ENCODE measurements around the gene IL1R2.

The IL1R2 gene

DNA sequence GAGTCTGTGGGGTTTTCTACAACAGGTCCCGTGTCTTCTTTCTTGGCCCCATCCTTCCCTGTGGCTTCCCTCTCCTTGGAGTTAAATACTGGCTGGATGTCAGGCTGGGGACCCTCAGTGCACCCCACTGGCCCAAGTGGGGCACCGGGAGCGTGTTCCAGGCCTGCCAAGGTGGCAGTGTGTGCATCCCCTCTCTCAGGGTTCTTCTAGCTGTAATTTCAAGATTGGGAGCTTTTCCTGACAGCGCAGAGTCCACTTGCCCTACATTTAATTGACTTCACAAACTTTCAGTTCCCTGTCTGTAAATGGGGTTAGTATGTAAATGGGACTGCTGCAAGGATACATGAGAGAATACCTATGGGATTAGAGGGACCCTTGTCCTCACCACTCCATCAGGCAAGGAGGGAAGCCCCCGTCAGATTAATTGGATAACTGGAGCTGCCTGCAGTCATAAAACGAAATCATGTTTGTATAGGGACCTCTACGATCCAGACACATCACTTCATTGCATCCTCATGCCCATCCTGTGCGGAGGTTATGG lies 66.6 kb downstream of the IL1R2 start:
- H3K36me3 ChIP-seq (ENCODE audit: control insufficient read depth in 5 of 5, insufficient read depth in 5 of 5, low read length in 5 of 5) = no peaks in the 10 kb centered on the region
- no peaks in the 10 kb centered on the region for H3K9me3 ChIP-seq (ENCODE audit: control insufficient read depth in 5 of 5, low read length in 5 of 5)
- H3K4me3 ChIP-seq (ENCODE audit: low read depth in 1 of 5, low read length in 5 of 5) = no peak overlapping the region
- H3K9ac ChIP-seq (ENCODE audit: low read length in 5 of 5) = no peak overlapping the region
- no peaks in the 10 kb centered on the region for H3K27me3 ChIP-seq (ENCODE audit: control insufficient read depth in 5 of 5, insufficient read depth in 4 of 5, low read length in 5 of 5)
- H3K4me1 ChIP-seq (ENCODE audit: control insufficient read depth in 5 of 5, insufficient read depth in 5 of 5, low read length in 5 of 5) = peaks cover 11 to 59% (median 50%) of the 10 kb centered on the region in 5 donors
- no peak overlapping the region for H3K27ac ChIP-seq (ENCODE audit: low read depth, low read length)

DNA sequence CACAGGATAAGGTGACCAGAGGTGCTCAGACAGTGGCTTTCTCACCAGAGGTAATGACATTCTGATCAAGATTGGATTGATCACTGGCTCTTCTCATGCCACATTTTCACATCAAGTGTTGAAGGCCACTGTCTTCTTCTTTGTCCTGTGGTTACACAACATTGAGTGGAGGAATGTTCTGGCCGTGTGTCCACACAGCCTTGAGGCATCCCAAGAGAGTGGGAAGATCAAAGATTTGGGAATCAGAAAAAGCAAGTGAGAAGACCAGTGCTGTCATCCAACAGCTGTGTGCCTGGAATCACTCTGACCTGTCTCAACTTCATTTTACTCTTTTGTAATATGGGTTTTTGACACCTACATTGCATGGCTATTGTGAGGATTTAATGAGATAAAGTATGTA lies 67.4 kb downstream of the IL1R2 start:
- Histone ChIP-seq H3K9ac (ENCODE audit: low read length in 5 of 5) (no peak overlapping the region), H3K4me1 (ENCODE audit: control insufficient read depth in 5 of 5, insufficient read depth in 5 of 5, low read length in 5 of 5) (peaks cover 13 to 63% (median 57%) of the 10 kb centered on the region in 5 donors), H3K27me3 (ENCODE audit: control insufficient read depth in 5 of 5, insufficient read depth in 4 of 5, low read length in 5 of 5) (no peaks in the 10 kb centered on the region), H3K4me3 (ENCODE audit: low read depth in 1 of 5, low read length in 5 of 5) (no peak overlapping the region), H3K9me3 (ENCODE audit: control insufficient read depth in 5 of 5, low read length in 5 of 5) (no peaks in the 10 kb centered on the region), H3K27ac (ENCODE audit: low read depth, low read length) (peak overlapping the region; percentile 17), H3K36me3 (ENCODE audit: control insufficient read depth in 5 of 5, insufficient read depth in 5 of 5, low read length in 5 of 5) (no peaks in the 10 kb centered on the region)

DNA sequence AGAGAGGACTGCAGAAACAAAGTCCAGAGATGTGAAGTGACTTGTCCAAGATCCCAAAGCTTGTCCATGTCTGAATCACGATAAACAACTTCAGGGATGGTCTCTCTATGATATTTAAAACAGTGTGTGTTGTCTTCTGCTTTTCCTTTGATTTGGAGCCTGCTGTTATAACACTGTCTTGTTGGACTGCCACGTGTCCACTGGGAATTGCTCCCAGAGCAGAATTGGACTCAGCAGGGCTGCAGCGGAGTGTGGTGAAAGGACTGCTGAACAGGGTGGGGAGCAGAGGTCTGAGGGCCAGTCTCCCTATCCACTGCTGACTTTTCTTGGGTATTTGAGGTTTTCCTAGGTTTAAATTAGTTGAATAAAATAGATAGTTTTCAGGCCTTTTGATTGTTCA lies 68.3 kb downstream of the IL1R2 start:
- Histone ChIP-seq H3K27me3 (ENCODE audit: control insufficient read depth in 5 of 5, insufficient read depth in 4 of 5, low read length in 5 of 5) (no peaks in the 10 kb centered on the region), H3K9me3 (ENCODE audit: control insufficient read depth in 5 of 5, low read length in 5 of 5) (no peaks in the 10 kb centered on the region), H3K4me1 (ENCODE audit: control insufficient read depth in 5 of 5, insufficient read depth in 5 of 5, low read length in 5 of 5) (peaks cover 18 to 71% (median 66%) of the 10 kb centered on the region in 5 donors), H3K4me3 (ENCODE audit: low read depth in 1 of 5, low read length in 5 of 5) (no peak overlapping the region), H3K9ac (ENCODE audit: low read length in 5 of 5) (no peak overlapping the region), H3K27ac (ENCODE audit: low read depth, low read length) (no peak overlapping the region), H3K36me3 (ENCODE audit: control insufficient read depth in 5 of 5, insufficient read depth in 5 of 5, low read length in 5 of 5) (no peaks in the 10 kb centered on the region)

DNA sequence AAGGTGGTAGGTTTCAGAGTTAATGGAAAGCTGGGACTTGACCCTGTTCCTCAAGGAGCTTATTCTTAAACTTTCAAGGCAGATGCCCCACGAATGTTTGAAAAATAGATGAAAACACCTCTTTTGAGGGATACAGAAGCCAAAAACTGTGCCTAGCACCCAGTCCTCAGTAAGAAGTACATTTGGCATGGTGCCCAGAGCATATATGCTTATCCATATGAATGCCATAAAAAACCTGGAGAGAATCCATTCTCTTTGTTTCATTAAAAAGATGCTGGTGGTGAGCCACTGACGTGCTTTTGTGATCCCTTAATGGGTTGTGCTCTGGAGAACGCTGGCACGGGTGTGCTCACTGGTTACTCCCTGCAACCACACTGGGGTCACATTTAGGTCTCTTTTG lies 69.0 kb downstream of the IL1R2 start:
- Histone ChIP-seq H3K4me3 (ENCODE audit: low read depth in 1 of 5, low read length in 5 of 5) (no peak overlapping the region), H3K9ac (ENCODE audit: low read length in 5 of 5) (no peak overlapping the region), H3K27ac (ENCODE audit: low read depth, low read length) (no peak overlapping the region), H3K27me3 (ENCODE audit: control insufficient read depth in 5 of 5, insufficient read depth in 4 of 5, low read length in 5 of 5) (no peaks in the 10 kb centered on the region), H3K9me3 (ENCODE audit: control insufficient read depth in 5 of 5, low read length in 5 of 5) (no peaks in the 10 kb centered on the region), H3K36me3 (ENCODE audit: control insufficient read depth in 5 of 5, insufficient read depth in 5 of 5, low read length in 5 of 5) (no peaks in the 10 kb centered on the region), H3K4me1 (ENCODE audit: control insufficient read depth in 5 of 5, insufficient read depth in 5 of 5, low read length in 5 of 5) (peaks cover 18 to 74% (median 68%) of the 10 kb centered on the region in 5 donors)

DNA sequence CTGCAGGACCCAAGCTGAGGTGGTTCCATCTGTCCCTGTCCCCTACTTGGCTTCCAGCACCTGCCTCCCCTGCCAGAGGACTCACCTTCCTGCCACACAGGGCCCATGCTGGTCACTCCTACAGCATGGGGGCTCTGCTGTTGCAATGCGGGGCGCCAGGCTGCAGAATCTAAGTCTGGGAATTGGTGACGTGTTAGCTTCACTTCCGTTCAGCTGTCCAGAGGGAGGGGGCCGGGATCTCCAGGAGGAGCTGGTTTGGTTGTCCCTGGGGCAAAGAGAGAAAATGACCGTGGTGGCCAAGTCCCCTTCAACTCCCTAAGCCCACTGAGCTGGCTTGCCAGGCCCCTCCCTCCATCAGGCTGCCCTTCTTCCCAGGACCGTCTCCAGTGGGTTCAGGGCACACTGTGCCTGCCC lies 69.5 kb downstream of the IL1R2 start:
- Histone ChIP-seq H3K4me1 (ENCODE audit: control insufficient read depth in 5 of 5, insufficient read depth in 5 of 5, low read length in 5 of 5) (peaks cover 18 to 79% (median 66%) of the 10 kb centered on the region in 5 donors), H3K4me3 (ENCODE audit: low read depth in 1 of 5, low read length in 5 of 5) (no peak overlapping the region), H3K9ac (ENCODE audit: low read length in 5 of 5) (peak overlapping the region in 2 of 5 donors; percentile 16 to 20), H3K27me3 (ENCODE audit: control insufficient read depth in 5 of 5, insufficient read depth in 4 of 5, low read length in 5 of 5) (no peaks in the 10 kb centered on the region), H3K9me3 (ENCODE audit: control insufficient read depth in 5 of 5, low read length in 5 of 5) (no peaks in the 10 kb centered on the region), H3K36me3 (ENCODE audit: control insufficient read depth in 5 of 5, insufficient read depth in 5 of 5, low read length in 5 of 5) (no peaks in the 10 kb centered on the region), H3K27ac (ENCODE audit: low read depth, low read length) (no peak overlapping the region)

DNA sequence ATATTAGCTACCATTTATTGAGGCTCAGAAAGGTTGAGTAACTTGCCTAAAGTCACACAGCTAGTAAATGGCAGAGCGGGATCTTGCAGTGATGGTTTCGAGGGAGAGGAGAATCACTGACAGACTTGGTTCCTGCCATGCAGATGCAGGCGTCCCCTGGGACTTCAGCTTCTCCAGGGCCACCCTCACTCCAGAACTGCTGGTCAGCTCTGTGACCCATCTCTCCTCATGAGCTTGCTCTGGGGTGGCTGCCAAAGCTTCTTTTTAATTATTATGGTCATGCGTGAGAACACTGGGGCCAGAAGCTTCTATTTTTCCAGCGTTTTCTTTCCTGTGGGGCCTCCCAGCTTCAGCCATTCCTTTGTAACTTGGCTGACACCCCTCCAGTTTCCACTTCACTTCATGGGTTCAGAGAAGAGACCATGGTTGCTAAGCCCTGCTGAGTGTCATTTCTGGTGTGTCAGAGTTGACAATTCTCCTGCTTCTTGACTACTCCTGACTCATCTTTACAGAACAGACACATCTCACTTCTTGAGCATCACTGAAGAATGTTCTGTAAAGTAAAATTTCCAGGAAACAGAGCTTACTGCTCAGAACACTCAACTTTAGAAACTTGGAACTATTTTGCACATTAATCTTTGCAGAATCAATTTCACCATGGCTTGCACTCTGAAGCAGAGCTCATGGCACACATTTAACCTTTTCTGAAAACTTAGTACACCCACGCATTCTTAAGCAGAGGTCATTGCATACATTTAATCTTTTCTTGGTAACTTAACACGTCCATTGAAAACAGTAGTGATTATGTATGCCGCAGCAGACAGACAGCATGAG lies 70.4 kb downstream of the IL1R2 start:
- peak overlapping the region in 2 of 5 donors; percentile 49 to 86 for H3K9ac ChIP-seq (ENCODE audit: low read length in 5 of 5)
- H3K4me1 ChIP-seq (ENCODE audit: control insufficient read depth in 5 of 5, insufficient read depth in 5 of 5, low read length in 5 of 5) = peaks cover 18 to 79% (median 66%) of the 10 kb centered on the region in 5 donors
- no peak overlapping the region for H3K4me3 ChIP-seq (ENCODE audit: low read depth in 1 of 5, low read length in 5 of 5)
- peak overlapping the region; percentile 100 for H3K27ac ChIP-seq (ENCODE audit: low read depth, low read length)
- H3K9me3 ChIP-seq (ENCODE audit: control insufficient read depth in 5 of 5, low read length in 5 of 5) = no peaks in the 10 kb centered on the region
- no peaks in the 10 kb centered on the region for H3K36me3 ChIP-seq (ENCODE audit: control insufficient read depth in 5 of 5, insufficient read depth in 5 of 5, low read length in 5 of 5)
- H3K27me3 ChIP-seq (ENCODE audit: control insufficient read depth in 5 of 5, insufficient read depth in 4 of 5, low read length in 5 of 5) = no peaks in the 10 kb centered on the region

DNA sequence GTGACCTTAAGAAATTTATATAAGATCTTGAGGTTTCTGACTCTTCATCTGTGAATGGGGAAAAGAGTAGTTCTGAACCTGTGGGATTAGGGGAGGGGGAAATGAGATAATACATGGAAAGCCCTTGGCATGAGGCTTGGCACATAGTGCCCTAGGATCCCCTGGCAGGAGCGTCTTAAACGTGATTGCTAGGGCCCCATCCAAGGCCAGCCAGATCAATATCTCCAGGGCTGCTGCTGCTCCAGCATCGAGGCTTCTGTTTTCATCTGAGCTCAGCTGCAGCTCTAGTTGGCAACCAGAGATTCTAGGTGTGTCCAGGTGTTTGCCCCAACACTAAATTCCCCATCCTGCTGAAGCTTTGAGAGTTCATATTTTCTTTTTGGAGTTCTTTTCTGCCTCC lies 71.0 kb downstream of the IL1R2 start:
- Histone ChIP-seq H3K27me3 (ENCODE audit: control insufficient read depth in 5 of 5, insufficient read depth in 4 of 5, low read length in 5 of 5) (no peaks in the 10 kb centered on the region), H3K9ac (ENCODE audit: low read length in 5 of 5) (peak overlapping the region in 3 of 5 donors; percentile 12 to 86 (median 49)), H3K27ac (ENCODE audit: low read depth, low read length) (peak overlapping the region; percentile 100), H3K36me3 (ENCODE audit: control insufficient read depth in 5 of 5, insufficient read depth in 5 of 5, low read length in 5 of 5) (no peaks in the 10 kb centered on the region), H3K4me1 (ENCODE audit: control insufficient read depth in 5 of 5, insufficient read depth in 5 of 5, low read length in 5 of 5) (peaks cover 18 to 79% (median 66%) of the 10 kb centered on the region in 5 donors), H3K9me3 (ENCODE audit: control insufficient read depth in 5 of 5, low read length in 5 of 5) (no peaks in the 10 kb centered on the region), H3K4me3 (ENCODE audit: low read depth in 1 of 5, low read length in 5 of 5) (no peak overlapping the region)

DNA sequence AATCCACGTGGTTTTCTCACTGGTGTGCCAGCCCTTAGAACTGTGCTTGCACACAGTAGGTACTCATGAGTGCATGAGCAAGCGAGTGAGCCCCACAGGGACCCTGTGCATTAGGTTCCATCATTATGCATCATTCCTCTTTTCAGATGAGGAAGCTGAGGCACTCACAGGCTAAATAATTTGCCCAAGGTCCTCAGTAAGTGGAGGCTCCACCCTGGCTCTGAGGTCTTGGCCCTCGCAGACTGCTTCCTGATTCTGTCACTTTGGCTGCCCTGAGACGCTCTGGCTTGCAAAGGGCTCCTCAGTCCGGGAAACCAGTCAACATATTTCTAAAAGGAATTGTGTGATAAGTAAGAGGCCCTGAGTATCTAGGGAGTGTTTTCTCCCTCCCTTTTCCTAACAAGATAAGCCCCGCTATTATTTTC lies 71.7 kb downstream of the IL1R2 start:
- Histone ChIP-seq H3K9me3 (ENCODE audit: control insufficient read depth in 5 of 5, low read length in 5 of 5) (no peaks in the 10 kb centered on the region), H3K4me3 (ENCODE audit: low read depth in 1 of 5, low read length in 5 of 5) (peak overlapping the region in 2 of 5 donors; percentile 19 to 22), H3K4me1 (ENCODE audit: control insufficient read depth in 5 of 5, insufficient read depth in 5 of 5, low read length in 5 of 5) (peaks cover 18 to 76% (median 66%) of the 10 kb centered on the region in 5 donors), H3K36me3 (ENCODE audit: control insufficient read depth in 5 of 5, insufficient read depth in 5 of 5, low read length in 5 of 5) (no peaks in the 10 kb centered on the region), H3K27me3 (ENCODE audit: control insufficient read depth in 5 of 5, insufficient read depth in 4 of 5, low read length in 5 of 5) (no peaks in the 10 kb centered on the region), H3K9ac (ENCODE audit: low read length in 5 of 5) (peak overlapping the region; percentile 57 to 86 (median 75)), H3K27ac (ENCODE audit: low read depth, low read length) (peak overlapping the region; percentile 100)

DNA sequence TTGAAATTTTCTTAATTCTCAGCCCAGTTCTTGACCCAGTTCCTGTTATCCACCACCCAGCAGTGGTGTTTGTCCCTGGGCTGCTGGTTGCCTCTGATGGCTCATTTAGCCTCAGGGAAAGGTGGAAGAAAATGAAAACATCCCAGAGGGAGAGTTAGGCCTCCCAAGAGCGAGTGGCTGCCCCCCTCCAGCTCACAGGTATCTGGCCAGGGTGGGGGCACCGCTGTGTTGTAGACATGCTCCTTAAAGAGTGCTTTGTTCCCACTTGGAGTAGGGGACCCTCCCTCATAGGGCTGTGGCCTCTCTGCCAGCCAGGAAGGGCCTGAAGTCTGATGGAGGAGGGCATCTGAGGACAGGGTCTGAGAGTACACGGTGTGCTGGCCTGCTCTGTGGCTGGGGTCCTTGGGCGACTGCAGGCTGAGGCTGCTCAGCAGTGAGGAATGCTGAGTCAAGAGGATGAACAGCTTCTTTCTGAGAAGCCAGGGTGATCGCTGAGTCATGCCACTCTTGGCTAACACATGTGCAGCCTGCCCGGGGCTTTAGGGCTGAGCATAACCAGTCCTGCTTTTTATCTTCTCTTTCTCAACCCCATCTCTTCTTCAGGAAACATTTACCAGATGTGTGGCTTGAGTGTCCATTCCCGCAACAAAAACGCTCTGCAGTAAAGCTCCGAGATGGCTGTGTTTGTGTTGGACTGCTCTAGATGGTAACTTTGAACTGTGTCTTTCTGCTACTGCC lies 72.3 kb downstream of the IL1R2 start:
- Histone ChIP-seq H3K4me3 (ENCODE audit: low read depth in 1 of 5, low read length in 5 of 5) (peak overlapping the region in 4 of 5 donors; percentile 6 to 28 (median 20)), H3K27ac (ENCODE audit: low read depth, low read length) (peak overlapping the region; percentile 100), H3K9ac (ENCODE audit: low read length in 5 of 5) (peak overlapping the region; percentile 57 to 86 (median 75)), H3K36me3 (ENCODE audit: control insufficient read depth in 5 of 5, insufficient read depth in 5 of 5, low read length in 5 of 5) (no peaks in the 10 kb centered on the region), H3K27me3 (ENCODE audit: control insufficient read depth in 5 of 5, insufficient read depth in 4 of 5, low read length in 5 of 5) (no peaks in the 10 kb centered on the region), H3K4me1 (ENCODE audit: control insufficient read depth in 5 of 5, insufficient read depth in 5 of 5, low read length in 5 of 5) (peaks cover 18 to 70% (median 63%) of the 10 kb centered on the region in 5 donors), H3K9me3 (ENCODE audit: control insufficient read depth in 5 of 5, low read length in 5 of 5) (no peaks in the 10 kb centered on the region)

All from subcutaneous abdominal adipose tissue (tissue), 5 donors.